Motor neuron (in vitro differentiated cells): ENCODE results near the gene GAL3ST2. TPM values are rescaled to one million over a fixed set of nuclear protein-coding genes. Genes with fewer than 3 reads are reported as not detected.

Source experiments
- ATAC-seq, 8 experiments: fragments of 200-7000 bp; cut with Tn5 transposase; replicated peaks in 6 of 8; 2 replicates each; pipeline ENCODE4 v1.8.0; 2021; ENCODE audit warnings: mild to moderate bottlenecking in 8 of 8, moderate library complexity in 8 of 8
- H3K27ac ChIP-seq, 2 donors: fragments of 250-450 bp; sonication (Bioruptor Pico); 2 replicates each; pipeline ENCODE4 v1.9.0; 2021; ENCODE audit warnings: antibody characterized with exemption in 2 of 2, mild to moderate bottlenecking in 2 of 2, moderate library complexity in 1 of 2
- H3K4me1 ChIP-seq, 2 donors: fragments of 250-450 bp; sonication (Bioruptor Pico); replicated peaks in 1 of 2; 2 replicates each; pipeline ENCODE4 v1.6.1; 2021; ENCODE audit warnings: antibody characterized with exemption in 2 of 2, mild to moderate bottlenecking in 2 of 2, moderate library complexity in 1 of 2
- H3K4me3 ChIP-seq, 5 donors: fragments of 250-450 bp; sonication (Bioruptor Pico); 2 replicates each; pipeline ENCODE4 v1.9.0; 2021; ENCODE audit warnings: antibody characterized with exemption in 5 of 5, mild to moderate bottlenecking in 5 of 5, moderate library complexity in 4 of 5
- WGBS, 10 experiments: fragments of 450-650 bp; shearing (Covaris generic); methylation state at CpG; one replicate each; pipeline ENCODE4 v1.0.0; 2022; 5-methylcytosine and 5-hydroxymethylcytosine counted together
- in situ Hi-C, 9 experiments: fragments of 400-800 bp; cut with MboI; loops; one replicate each; pipeline ENCODE4 v1.15.0; 2021; ENCODE audit warnings: low sequenced_read_pairs in 9 of 9, low pct_unique_long_range_greater_than_20kb in 2 of 9; ENCODE audit not compliant: unreplicated experiment in 9 of 9
- total RNA-seq, 8 experiments: library from RNA; unstranded; fragments of 300-600 nt; gene quantifications; 2 replicates each; pipeline versions ENCODE4 v1.2.3 to v1.2.4, GENCODE V29; 2022

Gene GAL3ST2
- total RNA-seq, 8 experiments from 2014 or later: 0.23 to 0.66 (median 0.43) TPM; not detected in 4

DNA sequence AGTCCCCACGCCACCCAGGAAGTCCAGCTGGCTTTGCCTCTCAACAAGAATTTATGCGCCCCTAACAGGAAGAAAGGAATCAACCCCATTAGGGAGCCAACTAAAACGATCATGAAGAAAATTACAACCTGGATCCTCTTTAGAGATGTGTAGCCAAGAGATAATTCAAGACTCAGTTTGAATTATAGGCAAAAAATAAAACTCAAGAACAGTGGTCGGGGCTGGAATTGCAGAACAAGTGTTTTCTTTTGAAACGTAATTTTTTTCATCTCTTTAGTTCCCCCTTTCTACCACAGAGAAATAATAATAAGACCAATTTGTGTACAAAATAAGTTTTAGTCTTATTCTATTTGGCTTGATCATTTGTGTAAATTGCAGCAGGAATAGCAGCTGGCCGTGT is 59.7 kb downstream of the GAL3ST2 start:
- in situ Hi-C loops: no loop called here
- Histone ChIP-seq H3K27ac (no peak overlapping the region), H3K4me1 (peaks cover 6 to 9% of the 10 kb centered on the region in 2 donors), H3K4me3 (no peak overlapping the region)
- 40 to 86% (median 74%) methylated on average over 1 to 6 of the region's 6 CpGs; no CpG with 5 or more reads in 2 of the 10 experiments for WGBS, 10 experiments
- no peak for ATAC-seq

DNA sequence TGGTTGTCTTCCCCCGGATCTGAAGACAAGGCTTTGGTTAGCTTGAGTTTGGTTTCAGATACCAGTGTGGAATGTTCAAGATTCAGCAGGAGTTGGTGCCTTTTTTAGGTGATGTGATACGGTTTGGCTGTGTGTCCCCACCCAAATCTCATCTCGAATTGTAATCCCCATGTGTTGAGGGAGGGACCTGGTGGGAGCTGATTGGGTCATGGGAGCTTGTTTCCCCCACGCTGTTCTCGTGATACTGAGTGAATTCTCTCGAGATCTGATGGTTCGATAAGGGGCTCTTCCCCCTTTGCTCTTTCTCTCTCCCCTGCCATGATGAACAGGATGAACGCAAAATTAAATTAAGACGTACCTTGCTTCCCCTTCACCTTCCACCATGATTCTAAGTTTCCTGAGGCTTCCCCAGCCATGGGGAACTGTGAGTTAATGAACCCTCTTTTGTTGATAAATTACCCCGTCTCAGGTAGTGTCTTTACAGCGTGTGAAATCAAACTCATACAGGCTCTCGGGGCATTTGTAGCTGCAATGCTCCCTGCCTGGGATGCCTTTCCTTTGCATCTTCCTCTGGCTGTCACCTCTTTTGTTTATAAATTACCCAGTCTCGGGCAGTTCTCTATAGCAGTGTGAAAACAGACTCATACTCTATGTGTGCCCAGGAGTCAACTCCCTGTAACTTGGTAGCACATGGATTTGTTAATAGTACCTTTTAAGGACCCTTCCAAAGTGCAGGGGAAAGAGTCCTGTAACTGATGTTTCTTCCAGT is 60.8 kb downstream of the GAL3ST2 start:
- in situ Hi-C loops: no loop called here
- peaks cover 6 to 9% of the 10 kb centered on the region in 2 donors for H3K4me1 ChIP-seq
- 20 to 75% (median 51%) methylated on average over 1 to 9 of the region's 13 CpGs; no CpG with 5 or more reads in 1 of the 10 experiments for whole genome bisulfite sequencing, 10 experiments
- H3K27ac ChIP-seq: no peak overlapping the region
- no peak overlapping the region for H3K4me3 ChIP-seq
- peak in 4 of 8 experiments; percentile 43 to 61 (median 50) for ATAC-seq

GRCh38 chr2:241841181-241842066 is 64.8 kb downstream of the GAL3ST2 start:
- in situ Hi-C loops: no loop called here

DNA sequence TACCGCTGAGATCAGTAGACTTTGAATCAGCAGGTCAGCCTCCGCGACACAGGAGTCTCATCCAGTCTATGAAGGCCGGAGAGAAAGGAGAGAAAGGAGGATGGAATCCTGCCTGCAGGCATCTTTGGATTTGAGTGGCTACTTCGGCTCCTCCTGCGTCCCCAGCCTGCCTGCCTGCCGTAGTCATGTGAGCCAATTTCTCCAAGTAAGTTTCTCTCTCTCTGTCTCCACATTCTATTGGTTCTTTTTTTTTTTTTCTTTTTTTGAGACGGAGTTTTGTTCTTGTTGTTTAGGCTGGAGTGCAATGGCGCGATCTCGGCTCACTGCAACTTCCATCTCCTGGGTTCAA is 65.4 kb downstream of the GAL3ST2 start:
- no peak for ATAC-seq
- in situ Hi-C loops: no loop called here
- Histone ChIP-seq H3K4me3 (no peak overlapping the region), H3K4me1 (peaks cover 4 to 17% of the 10 kb centered on the region in 2 donors), H3K27ac (no peak overlapping the region)
- WGBS, 10 experiments: 64 to 95% (median 81%) methylated on average over 3 to 8 of the region's 11 CpGs

More at GRCh38 chr2:241841181-241842066, 64.8 kb downstream of the GAL3ST2 start:
- Histone ChIP-seq H3K27ac (no peak overlapping the region), H3K4me3 (no peak overlapping the region), H3K4me1 (peaks cover 4 to 17% of the 10 kb centered on the region in 2 donors)
- ATAC-seq: no peak
- WGBS, 10 experiments: 46 to 100% (median 81%) methylated on average over 1 to 9 of the region's 28 CpGs; no CpG with 5 or more reads in 1 of the 10 experiments

DNA sequence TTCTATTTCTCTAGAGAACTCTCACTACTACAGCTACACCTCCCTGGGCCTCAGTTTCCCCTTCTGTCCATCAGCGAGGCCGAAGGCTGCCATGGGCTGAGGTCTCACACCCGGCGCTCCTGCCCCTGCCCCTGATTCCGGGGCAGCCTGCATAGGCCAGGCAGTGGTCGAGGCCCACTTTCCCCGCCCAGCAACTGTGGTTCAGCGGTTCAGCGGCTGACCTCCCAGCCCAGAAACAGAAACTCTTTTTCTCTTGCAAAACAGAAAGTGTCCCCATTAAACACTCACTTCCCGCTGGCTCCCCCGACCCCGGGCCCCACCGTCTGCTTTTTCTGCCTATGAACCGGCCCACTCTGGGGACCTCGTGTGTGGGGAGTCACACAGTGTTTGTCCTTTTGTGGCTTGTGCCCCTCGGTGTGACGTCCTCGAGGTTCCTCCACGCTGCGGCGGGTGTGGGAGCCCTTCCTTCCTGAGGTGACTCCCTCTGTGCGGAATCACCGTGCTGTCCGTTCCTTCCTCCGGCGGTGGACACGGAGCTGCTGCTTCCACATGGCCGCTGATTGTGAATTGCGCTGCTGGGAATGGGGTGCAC is 66.1 kb downstream of the GAL3ST2 start:
- peaks cover 4 to 17% of the 10 kb centered on the region in 2 donors for H3K4me1 ChIP-seq
- 43 to 100% (median 75%) methylated on average over 1 to 18 of the region's 29 CpGs; no CpG with 5 or more reads in 4 of the 10 experiments for WGBS, 10 experiments
- in situ Hi-C loops: no loop called here
- H3K27ac ChIP-seq: no peak overlapping the region
- no peak overlapping the region for H3K4me3 ChIP-seq
- ATAC-seq: peak in 4 of 8 experiments; percentile 1 to 31 (median 11)

- in situ Hi-C loops: no loop called here
- no peak overlapping the region for H3K27ac ChIP-seq
- 20 to 36% methylated on average over 1 to 9 of the region's 52 CpGs; no CpG with 5 or more reads in 8 of the 10 experiments for WGBS, 10 experiments
- H3K4me1 ChIP-seq: peaks cover 4 to 17% of the 10 kb centered on the region in 2 donors
- H3K4me3 ChIP-seq: peak overlapping the region in 1 of 5 donors; percentile 22
- peak in 4 of 8 experiments; percentile 3 to 62 (median 55) for ATAC-seq
Observed at GRCh38 chr2:241843321-241844065, 66.9 kb downstream of the GAL3ST2 start.

DNA sequence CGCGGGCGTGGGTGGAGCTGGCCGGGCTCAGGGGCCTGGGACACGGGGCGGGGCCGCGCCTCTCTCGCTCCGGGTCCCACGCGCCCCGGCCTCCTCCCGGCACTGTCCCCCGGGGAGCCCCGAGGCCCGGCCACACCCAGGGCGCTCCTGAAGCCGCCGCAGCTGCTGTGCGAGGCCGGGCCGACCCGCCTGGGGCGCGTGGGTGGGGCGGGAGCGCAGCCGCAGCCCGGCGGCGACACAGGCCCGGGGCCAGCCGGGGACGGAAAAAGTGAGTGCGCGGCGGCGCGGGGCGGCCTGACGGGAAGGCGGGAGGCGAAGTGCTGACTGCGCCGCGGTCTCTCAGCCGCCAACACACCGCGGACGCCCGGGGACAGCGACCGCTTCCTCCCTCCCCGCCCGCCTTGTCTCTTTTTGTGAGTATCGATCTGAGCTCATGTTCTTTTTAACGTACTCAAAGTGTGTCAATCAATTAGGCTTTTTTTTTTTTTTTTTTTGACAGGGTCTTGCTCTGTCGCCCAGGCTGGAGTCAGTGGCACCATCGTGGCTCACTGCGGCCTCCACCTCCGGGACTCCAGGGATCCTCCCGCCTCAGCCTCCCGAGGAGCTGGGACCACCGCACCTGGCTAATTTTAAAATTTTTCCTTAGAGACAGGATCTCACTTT is 67.6 kb downstream of the GAL3ST2 start:
- Histone ChIP-seq H3K4me3 (peak overlapping the region; percentile 1 to 22 (median 10)), H3K27ac (no peak overlapping the region), H3K4me1 (peaks cover 4 to 17% of the 10 kb centered on the region in 2 donors)
- WGBS, 10 experiments: 0 to 16% (median 11%) methylated on average over 1 to 14 of the region's 65 CpGs; no CpG with 5 or more reads in 4 of the 10 experiments
- ATAC-seq: peak; percentile 93 to 98 (median 96)
- in situ Hi-C loops: no loop called here

GRCh38 chr2:241844831-241845578 is 68.4 kb downstream of the GAL3ST2 start:
- 42 to 100% (median 67%) methylated on average over 1 to 34 of the region's 37 CpGs; no CpG with 5 or more reads in 1 of the 10 experiments for WGBS, 10 experiments
- H3K4me1 ChIP-seq: peaks cover 4 to 17% of the 10 kb centered on the region in 2 donors
- in situ Hi-C loops: no loop called here
- no peak for ATAC-seq
- peak overlapping the region in 1 of 5 donors; percentile 22 for H3K4me3 ChIP-seq
- no peak overlapping the region for H3K27ac ChIP-seq

- 11 to 93% (median 80%) methylated on average over 1 to 12 of the region's 22 CpGs; no CpG with 5 or more reads in 3 of the 10 experiments for WGBS, 10 experiments
- no peak for ATAC-seq
- Histone ChIP-seq H3K4me1 (peaks cover 4 to 18% of the 10 kb centered on the region in 2 donors), H3K27ac (no peak overlapping the region), H3K4me3 (no peak overlapping the region)
- in situ Hi-C loops: no loop called here
Observed at GRCh38 chr2:241846406-241846805, 69.8 kb downstream of the GAL3ST2 start.

GRCh38 chr2:241848761-241849615 is 72.4 kb downstream of the GAL3ST2 start:
- peak in 1 of 8 experiments; percentile 29 for ATAC-seq
- Histone ChIP-seq H3K4me1 (peaks cover 10 to 13% of the 10 kb centered on the region in 2 donors), H3K27ac (no peak overlapping the region), H3K4me3 (no peak overlapping the region)
- in situ Hi-C loops: no loop called here
- WGBS, 10 experiments: 61 to 81% (median 80%) methylated on average over 1 to 9 of the region's 39 CpGs; no CpG with 5 or more reads in 5 of the 10 experiments
